Hepatocyte (in vitro differentiated cells): Measurements from ENCODE around the gene CYP4F11. TPM values are rescaled to one million over a fixed set of nuclear protein-coding genes. Genes with fewer than 3 reads are reported as not detected.
"Not testable (repeated sequence)": the region's sequence is repeated elsewhere in the genome, so short reads cannot be mapped to it uniquely, and the experiment has no call there.

Experiments used
- DNase-seq: peaks from one replicate; pipeline ENCODE4 v3.0.0-alpha.2; 2016; ENCODE audit warnings: low spot score
- H2AFZ ChIP-seq: fragments of 200-600 bp; sonication (generic); 2 replicates; pipeline ENCODE4 v1.6.0; 2016; ENCODE audit warnings: antibody characterized with exemption, mild to moderate bottlenecking
- H3K27ac ChIP-seq: fragments of 200-600 bp; sonication (generic); 2 replicates; pipeline ENCODE4 v1.5.1; 2016; ENCODE audit warnings: mild to moderate bottlenecking
- H3K27me3 ChIP-seq: fragments of 200-600 bp; sonication (generic); 2 replicates; pipeline ENCODE4 v1.6.1; 2016
- H3K36me3 ChIP-seq: fragments of 200-600 bp; sonication (generic); replicated peaks from 2 replicates; pipeline ENCODE4 v1.5.1; 2016; ENCODE audit warnings: low read depth; ENCODE audit not compliant: insufficient read depth
- H3K4me1 ChIP-seq: fragments of 200-600 bp; sonication (generic); 2 replicates; pipeline ENCODE4 v1.5.1; 2016; ENCODE audit warnings: mild to moderate bottlenecking, moderate library complexity; ENCODE audit not compliant: insufficient read depth
- H3K4me2 ChIP-seq: fragments of 200-600 bp; sonication (generic); 2 replicates; pipeline ENCODE4 v1.6.0; 2016
- H3K4me3 ChIP-seq: fragments of 200-600 bp; sonication (generic); 2 replicates; pipeline ENCODE4 v1.5.1; 2016; ENCODE audit warnings: mild to moderate bottlenecking
- H3K79me2 ChIP-seq: fragments of 200-600 bp; sonication (generic); 2 replicates; pipeline ENCODE4 v1.6.0; 2017; ENCODE audit warnings: mild to moderate bottlenecking
- H3K9me2 ChIP-seq: fragments of 200-600 bp; sonication (generic); replicated peaks from 2 replicates; pipeline ENCODE4 v1.6.0; 2017; ENCODE audit warnings: mild to moderate bottlenecking; ENCODE audit not compliant: insufficient read depth
- H3K9me3 ChIP-seq: fragments of 200-600 bp; sonication (generic); 2 replicates; pipeline ENCODE4 v1.5.1; 2016; ENCODE audit warnings: low read depth, mild to moderate bottlenecking
- H4K20me1 ChIP-seq: fragments of 200-600 bp; sonication (generic); 2 replicates; pipeline ENCODE4 v1.6.0; 2016; ENCODE audit warnings: mild to moderate bottlenecking; ENCODE audit not compliant: insufficient read depth, poor library complexity, severe bottlenecking
- CTCF ChIP-seq: fragments of 200-600 bp; sonication (generic); IDR thresholded peaks from 2 replicates; pipeline ENCODE4 v1.5.1; 2016; ENCODE audit warnings: antibody characterized with exemption, mild to moderate bottlenecking; ENCODE audit not compliant: poor library complexity
- EZH2 ChIP-seq: fragments of 200-600 bp; sonication (generic); IDR thresholded peaks from 2 replicates; pipeline ENCODE4 v1.6.1; 2016; ENCODE audit warnings: antibody characterized with exemption, mild to moderate bottlenecking, borderline replicate concordance
- EZH2phosphoT487 ChIP-seq: fragments of 200-600 bp; sonication (generic); IDR thresholded peaks from one replicate; pipeline ENCODE4 v1.6.1; 2018; ENCODE audit warnings: antibody characterized with exemption, mild to moderate bottlenecking, low read depth, moderate library complexity; ENCODE audit not compliant: unreplicated experiment, severe bottlenecking
- WGBS: methylation state at CpG from one replicate; pipeline ENCODE4 v1.1.6; 2016; ENCODE audit warnings: low lambda C conversion rate; ENCODE audit errors: missing lambda C conversion rate; 5-methylcytosine and 5-hydroxymethylcytosine counted together
- polyA plus RNA-seq: library from polyadenylated mRNA; unstranded; fragments of >200 nt; fragmentation: Nextera tagmentation; extraction: Ambion mirVana; gene quantifications from 2 replicates; pipeline ENCODE4 v1.2.1, GENCODE V29; 2016
- total RNA-seq: library from RNA; depleted of rRNA; stranded (reverse); fragments of >200 nt; gene quantifications from 2 replicates; pipeline ENCODE4 v1.2.3, GENCODE V29; 2014

CYP4F11 gene
- total and polyA plus RNA-seq, 2 experiments from 2014 or later, result not detected

DNA sequence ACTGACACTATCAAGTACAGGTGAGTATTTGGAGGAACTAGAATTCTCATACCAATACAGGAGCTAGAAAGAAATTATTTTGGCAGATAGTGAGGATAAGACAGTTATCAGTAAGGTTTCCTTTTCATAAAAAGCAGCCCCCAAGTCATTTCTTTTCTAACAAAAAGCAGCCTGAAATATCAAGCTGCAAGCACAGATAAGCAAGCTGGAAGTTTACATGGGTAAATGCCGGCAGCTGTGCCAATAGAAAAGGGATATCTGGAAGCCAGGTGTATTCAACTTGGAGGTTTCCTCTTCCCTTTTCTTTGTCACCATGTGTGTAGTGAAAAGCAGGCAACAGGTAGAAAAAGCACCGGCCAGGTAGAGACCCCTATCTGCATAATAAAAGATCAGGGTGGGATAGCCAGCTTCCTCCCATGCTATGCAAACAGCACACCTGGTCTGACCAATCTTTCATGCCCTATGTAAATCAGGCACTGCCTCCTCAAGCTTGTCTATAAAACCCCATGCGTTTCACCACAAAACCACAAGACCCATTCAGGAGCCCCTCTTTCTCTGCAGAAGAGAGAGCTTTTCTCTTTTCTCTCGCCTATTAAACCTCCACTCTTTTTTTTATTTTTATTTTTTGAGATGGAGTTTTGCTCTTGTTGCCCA, 59.4 kb downstream of the CYP4F11 start:
- Histone ChIP-seq H3K79me2 (no peaks in the 10 kb centered on the region), H3K4me2 (no peak overlapping the region), H3K36me3 (no peaks in the 10 kb centered on the region), H2AFZ (no peak overlapping the region), H3K27ac (no peak overlapping the region), H3K9me2 (no peaks in the 10 kb centered on the region), H3K27me3 (no peaks in the 10 kb centered on the region), H3K4me1 (no peaks in the 10 kb centered on the region), H3K9me3 (no peaks in the 10 kb centered on the region), H3K4me3 (no peak overlapping the region), H4K20me1 (no peaks in the 10 kb centered on the region)
- no peak for TF ChIP-seq CTCF
- TF ChIP-seq EZH2phosphoT487, result no peak
- TF ChIP-seq EZH2, result no peak
- no peak for DNase-seq
- 67% methylated on average over 4 of the region's 4 CpGs for WGBS

GRCh38 chr19:15873771-15874170, 60.6 kb downstream of the CYP4F11 start:
- 78% methylated on average over 6 of the region's 6 CpGs for WGBS
- not testable (repeated sequence) for H3K9me2 ChIP-seq, H3K4me2 ChIP-seq

GRCh38 chr19:15871570-15871969, 62.8 kb downstream of the CYP4F11 start:
- no peaks in the 10 kb centered on the region for H3K4me1 ChIP-seq
- TF ChIP-seq EZH2 (no peak), CTCF (no peak), EZH2phosphoT487 (no peak)
- no peaks in the 10 kb centered on the region for H3K27me3 ChIP-seq
- H3K9me3 ChIP-seq, result no peaks in the 10 kb centered on the region
- no peaks in the 10 kb centered on the region for H4K20me1 ChIP-seq
- 95% methylated on average over 11 of the region's 11 CpGs for WGBS
- H3K36me3 ChIP-seq, result no peaks in the 10 kb centered on the region
- DNase-seq, result no peak
- H3K27ac ChIP-seq, result no peak overlapping the region
- no peak overlapping the region for H3K4me3 ChIP-seq
- H3K4me2 ChIP-seq, result no peak overlapping the region
- no peak overlapping the region for H2AFZ ChIP-seq
- no peaks in the 10 kb centered on the region for H3K9me2 ChIP-seq
- no peaks in the 10 kb centered on the region for H3K79me2 ChIP-seq

More at GRCh38 chr19:15873771-15874170, 60.6 kb downstream of the CYP4F11 start:
- not testable (repeated sequence) for H3K4me3 ChIP-seq, H3K9me3 ChIP-seq, H3K4me1 ChIP-seq, H3K36me3 ChIP-seq, H3K79me2 ChIP-seq, H2AFZ ChIP-seq, H4K20me1 ChIP-seq, H3K27ac ChIP-seq, H3K27me3 ChIP-seq, DNase-seq

DNA sequence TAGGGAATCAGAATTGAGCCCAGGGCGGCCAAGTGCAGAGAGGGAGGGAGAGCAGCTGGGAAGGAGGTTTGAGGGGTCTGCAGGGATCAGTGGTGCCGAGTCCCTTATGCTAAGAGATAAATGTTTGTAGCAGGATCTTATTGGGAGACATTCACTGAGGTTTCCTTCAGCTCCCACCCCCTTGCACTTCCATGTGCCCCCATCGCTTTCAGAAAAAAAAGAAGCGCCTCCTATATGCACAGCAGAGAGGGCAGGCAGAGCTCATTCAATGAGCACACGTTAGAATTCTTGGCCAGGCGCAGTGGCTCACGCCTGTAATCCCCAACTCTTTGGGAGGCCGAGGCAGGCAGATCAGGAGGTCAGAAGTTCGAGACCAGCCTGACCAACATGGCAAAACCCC, 64.5 kb downstream of the CYP4F11 start:
- Histone ChIP-seq H3K4me3 (no peak overlapping the region), H3K9me3 (no peaks in the 10 kb centered on the region), H3K79me2 (no peaks in the 10 kb centered on the region), H2AFZ (no peak overlapping the region), H4K20me1 (no peaks in the 10 kb centered on the region), H3K4me1 (no peaks in the 10 kb centered on the region), H3K27ac (no peak overlapping the region), H3K9me2 (no peaks in the 10 kb centered on the region), H3K4me2 (no peak overlapping the region), H3K27me3 (no peaks in the 10 kb centered on the region), H3K36me3 (no peaks in the 10 kb centered on the region)
- no peak for DNase-seq
- TF ChIP-seq CTCF (no peak), EZH2 (no peak), EZH2phosphoT487 (no peak)
- 70% methylated on average over 9 of the region's 9 CpGs for WGBS
